A375 (cell line): ENCODE results near the gene AKR1C2. TPM values are rescaled to one million over a fixed set of nuclear protein-coding genes. Genes with fewer than 3 reads are reported as not detected.

Experiments
- small RNA-seq: library from RNA; depleted of rRNA; stranded (forward); fragments of <200 nt; gene quantifications from one replicate; pipeline ENCODE3, GENCODE V24; 2014
- total RNA-seq: library from RNA; depleted of rRNA; stranded (reverse); fragments of >200 nt; shearing (Covaris generic); gene quantifications from 2 replicates; pipeline ENCODE4 v1.2.3, GENCODE V29; 2014; rRNA removed

Gene AKR1C2
- total RNA-seq: 10.1 and 17.8 TPM in 2 replicates

DNA sequence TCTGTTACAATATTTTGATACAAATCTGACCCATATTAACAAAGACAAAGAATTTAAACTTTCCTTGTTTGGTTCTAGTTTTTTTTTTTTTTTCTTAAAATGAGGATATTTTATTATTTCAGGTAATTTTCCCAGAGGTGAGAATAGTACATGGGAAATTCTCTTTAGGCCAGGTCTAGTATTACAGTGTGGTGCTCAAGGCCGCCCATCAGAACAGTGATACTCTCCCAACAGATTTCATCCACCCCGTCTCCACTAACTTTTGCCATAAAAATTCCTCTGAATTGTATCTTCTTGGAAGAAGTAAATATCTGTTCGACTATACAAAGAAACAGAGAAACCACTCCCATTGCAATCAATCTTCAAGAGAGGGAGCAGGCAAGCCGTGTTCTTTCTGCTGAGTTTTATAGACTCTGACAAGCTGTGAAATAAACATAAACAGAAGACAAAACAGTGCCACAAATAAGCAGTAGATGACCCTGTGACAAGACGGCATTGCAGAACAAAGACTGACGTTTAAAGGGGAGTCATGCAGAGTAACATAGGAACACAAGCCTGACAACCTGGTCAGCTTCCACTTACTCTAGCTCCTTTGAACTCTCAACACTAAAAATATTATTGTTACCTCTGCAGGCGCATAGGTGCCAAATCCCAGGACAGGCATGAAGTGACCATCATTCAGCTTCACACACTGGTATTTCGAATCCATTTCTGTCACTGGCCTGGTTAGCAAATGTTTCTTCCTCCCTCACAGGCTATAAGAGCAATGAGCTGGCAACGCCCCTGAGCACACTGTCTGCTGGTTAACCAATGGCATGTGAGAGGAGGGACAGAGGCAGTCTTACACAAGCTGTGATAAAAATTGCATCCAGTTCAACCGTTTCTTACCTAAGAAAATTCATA is at the start of gene AKR1C2:
TSS of gene AKR1C2 (minus strand) at position 731 of the 903 bp plus-strand sequence. CDS start at position 709, 22 bp downstream.

DNA sequence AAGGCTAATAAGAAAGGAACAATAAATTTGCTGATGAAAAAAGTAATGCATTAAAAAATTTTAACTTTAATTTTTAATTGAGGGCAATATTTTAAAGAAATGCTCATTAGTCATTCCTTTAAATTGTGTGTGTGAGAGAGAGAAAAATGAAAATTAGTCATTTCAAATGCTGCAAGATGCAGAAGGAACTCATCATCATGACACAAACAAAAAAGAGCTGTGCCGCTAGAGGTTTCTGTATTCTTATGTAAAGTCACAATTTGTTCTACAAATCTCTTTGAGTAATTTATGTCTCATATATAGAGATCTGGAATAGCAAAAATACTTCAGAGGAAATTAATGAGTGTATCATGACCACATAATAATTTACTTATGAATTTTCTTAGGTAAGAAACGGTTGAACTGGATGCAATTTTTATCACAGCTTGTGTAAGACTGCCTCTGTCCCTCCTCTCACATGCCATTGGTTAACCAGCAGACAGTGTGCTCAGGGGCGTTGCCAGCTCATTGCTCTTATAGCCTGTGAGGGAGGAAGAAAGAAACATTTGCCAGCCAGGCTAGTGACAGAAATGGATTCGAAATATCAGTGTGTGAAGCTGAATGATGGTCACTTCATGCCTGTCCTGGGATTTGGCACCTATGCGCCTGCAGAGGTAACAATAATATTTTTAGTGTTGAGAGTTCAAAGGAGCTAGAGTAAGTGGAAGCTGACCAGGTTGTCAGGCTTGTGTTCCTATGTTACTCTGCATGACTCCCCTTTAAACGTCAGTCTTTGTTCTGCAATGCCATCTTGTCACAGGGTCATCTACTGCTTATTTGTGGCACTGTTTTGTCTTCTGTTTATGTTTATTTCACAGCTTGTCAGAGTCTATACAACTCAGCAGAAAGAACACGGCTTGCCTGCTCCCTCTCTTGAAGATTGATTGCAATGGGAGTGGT is 40.5 kb downstream of the AKR1C2 start, which contains the start of gene AKR1C1:
TSS of gene AKR1C1 (plus strand) at position 540 of the 939 bp plus-strand sequence. CDS start at position 570, 30 bp downstream.

Small RNA genes lying within 50 kb of the gene (small RNA-seq; reads per million reads assigned to genes)
- gene RF00096: 0.29 reads per million

Other genes starting within 250 kb of the AKR1C2 start
- not detected in 2 replicates for gene AKR1E2, start 177.7 kb downstream of the AKR1C2 start, total RNA-seq
- gene AKR1C1, start 40.4 kb downstream of the AKR1C2 start, total RNA-seq: 2.2 and 3.2 TPM in 2 replicates
- gene AKR1C3, start 90.6 kb upstream of the AKR1C2 start, total RNA-seq: 10.6 and 12.9 TPM in 2 replicates
- gene AKR1C8, start 181.3 kb upstream of the AKR1C2 start, total RNA-seq: 0.21 TPM in 1 of 2 replicates, not detected in the other
- gene AKR1C4, start 193.0 kb upstream of the AKR1C2 start, total RNA-seq: not detected in 2 replicates